ENCODE data around the gene MSMB. TPM values are rescaled to one million over a fixed set of nuclear protein-coding genes. Genes with fewer than 3 reads are reported as not detected.
"Not testable (repeated sequence)": the region's sequence is repeated elsewhere in the genome, so short reads cannot be mapped to it uniquely, and the experiment has no call there.

The MSMB gene
- total and polyA plus RNA-seq, 2 donors from 2014 or later, result not detected

DNA sequence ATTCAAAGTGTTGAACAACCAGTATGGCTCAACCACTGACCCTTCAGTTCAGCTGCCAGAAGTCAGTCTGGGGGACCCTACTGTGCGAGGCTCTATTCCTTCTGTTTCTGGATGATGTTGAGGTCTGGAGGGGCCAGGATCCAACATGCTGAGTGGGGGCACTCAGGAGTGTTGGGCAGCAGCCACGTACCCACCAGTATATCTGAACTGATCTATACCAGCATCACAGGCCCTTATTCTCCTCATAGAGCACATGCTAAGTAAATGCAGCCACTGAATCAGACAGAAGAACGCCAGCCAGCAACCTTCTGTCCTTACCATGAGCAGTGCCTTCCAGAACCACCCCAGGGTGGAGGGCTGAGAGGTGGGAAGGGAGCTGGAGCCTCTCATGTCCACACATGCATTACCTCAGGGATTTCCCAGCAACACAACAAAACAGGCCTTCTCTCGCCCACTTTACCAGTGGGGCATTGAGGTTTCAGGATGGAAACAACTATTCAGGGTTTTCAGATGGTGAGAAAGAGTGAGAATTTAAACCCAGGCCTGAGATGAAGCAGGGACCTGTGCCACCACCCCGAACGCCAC, 6.8 kb upstream of the MSMB start:
- no peak for TF ChIP-seq CTCF (IDR thresholded peaks at IDR 0.05; ENCODE audit: borderline replicate concordance, extremely low read depth, insufficient read depth)
- Histone ChIP-seq H3K9me3 (ENCODE audit: control insufficient read depth in 2 of 3, insufficient read depth in 1 of 3, low read length in 3 of 3) (peaks cover 0 to 7% (median 5%) of the 10 kb centered on the region in 3 donors), H3K9ac (ENCODE audit: low read length in 3 of 3) (no peak overlapping the region), H3K4me3 (ENCODE audit: low read length in 3 of 3) (no peak overlapping the region), H3K4me1 (ENCODE audit: control insufficient read depth in 2 of 3, insufficient read depth in 2 of 3, low read depth in 1 of 3, low read length in 3 of 3) (no peaks in the 10 kb centered on the region), H3K36me3 (ENCODE audit: control insufficient read depth in 2 of 3, insufficient read depth in 3 of 3, low read length in 3 of 3) (no peaks in the 10 kb centered on the region), H3K27me3 (ENCODE audit: control insufficient read depth, insufficient read depth, low read length) (no peaks in the 10 kb centered on the region), H3K27ac (ENCODE audit: low read depth in 2 of 2, low read length in 2 of 2) (no peak overlapping the region)
- DNase-seq, result no peak
- intact Hi-C loops (cut with DNase I), result no loop called here
- no peak for FAIRE-seq

DNA sequence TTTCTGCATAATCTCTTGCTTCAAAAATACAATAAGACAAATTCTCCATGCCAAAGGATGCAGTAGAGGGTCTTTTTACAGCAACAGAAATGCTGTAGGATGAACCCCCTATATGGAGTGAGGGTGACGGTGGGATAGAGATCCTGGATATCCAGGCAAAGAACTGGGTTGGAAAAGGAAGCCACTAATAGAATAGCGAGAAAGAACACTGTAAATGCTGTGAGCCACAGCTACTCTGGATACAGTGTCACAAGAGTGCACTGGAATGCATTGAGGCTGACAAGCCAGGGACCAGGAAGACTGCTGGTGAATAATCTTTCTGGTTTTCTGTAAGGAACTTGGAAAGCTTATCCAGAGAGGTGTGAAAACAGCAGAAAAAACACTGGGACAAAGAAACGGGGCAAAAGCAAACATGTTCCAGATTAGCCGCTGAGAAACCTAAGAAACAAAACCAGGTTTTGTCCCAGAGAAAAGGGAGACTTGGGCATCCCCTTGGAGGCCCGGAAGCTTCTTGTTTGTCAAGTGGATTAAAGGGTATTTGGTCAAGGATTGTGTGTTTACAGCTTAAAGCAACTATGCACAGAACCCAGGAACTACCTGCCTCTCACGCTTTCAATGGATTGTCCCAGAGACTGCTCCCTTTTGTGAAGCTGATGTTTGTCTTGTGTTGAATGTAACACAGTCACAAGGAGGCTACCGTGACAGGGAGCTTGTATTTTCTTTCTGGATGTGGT, 6.2 kb upstream of the MSMB start:
- intact Hi-C loops (cut with DNase I), result no loop called here
- FAIRE-seq, result no peak

DNA sequence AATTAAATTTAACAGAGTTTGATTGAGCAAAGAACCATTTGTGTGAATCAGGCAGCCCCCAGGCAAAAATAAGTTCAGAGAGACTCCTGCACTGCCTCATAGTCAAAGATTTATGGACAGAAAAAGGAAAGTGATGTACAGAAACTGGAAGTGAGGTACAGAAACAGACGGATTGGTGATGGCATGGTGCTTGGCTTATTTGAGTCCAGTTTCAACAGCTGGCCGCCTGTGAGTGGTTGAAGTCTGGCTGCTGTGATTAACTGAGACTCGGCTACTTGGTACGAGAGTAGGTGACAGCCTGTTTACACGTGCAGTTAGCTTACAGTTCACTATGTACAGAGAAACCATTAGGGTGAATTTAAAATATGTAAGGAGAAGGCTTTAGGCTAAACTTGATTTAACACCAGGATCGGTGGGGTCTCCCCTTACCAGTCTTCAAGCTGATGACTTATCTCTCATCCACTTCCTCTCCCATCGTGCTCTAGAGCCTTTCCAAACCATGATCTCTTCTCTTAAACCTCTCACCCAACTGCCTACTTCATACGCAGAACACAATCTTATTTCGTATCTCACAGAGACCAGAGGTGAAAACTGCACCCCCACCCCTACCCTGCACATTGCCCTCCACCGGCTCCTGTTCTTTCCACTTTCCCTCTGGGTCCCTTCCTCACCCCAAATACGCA, 5.0 kb upstream of the MSMB start:
- FAIRE-seq, result no peak
- Histone ChIP-seq H3K9me3 (ENCODE audit: control insufficient read depth in 2 of 3, insufficient read depth in 1 of 3, low read length in 3 of 3) (no peaks in the 10 kb centered on the region), H3K4me1 (ENCODE audit: control insufficient read depth in 2 of 3, insufficient read depth in 2 of 3, low read depth in 1 of 3, low read length in 3 of 3) (no peaks in the 10 kb centered on the region), H3K27me3 (ENCODE audit: control insufficient read depth, insufficient read depth, low read length) (no peaks in the 10 kb centered on the region), H3K36me3 (ENCODE audit: control insufficient read depth in 2 of 3, insufficient read depth in 3 of 3, low read length in 3 of 3) (no peaks in the 10 kb centered on the region), H3K9ac (ENCODE audit: low read length in 3 of 3) (no peak overlapping the region), H3K27ac (ENCODE audit: low read depth in 2 of 2, low read length in 2 of 2) (no peak overlapping the region), H3K4me3 (ENCODE audit: low read length in 3 of 3) (no peak overlapping the region)
- peak in 1 of 5 donors; percentile 30 for DNase-seq
- no peak for TF ChIP-seq CTCF (IDR thresholded peaks at IDR 0.05; ENCODE audit: borderline replicate concordance, extremely low read depth, insufficient read depth)
- intact Hi-C loops (cut with DNase I), result no loop called here

More for the DNA sequence above, 6.2 kb upstream of the MSMB start:
- DNase-seq, result no peak
- TF ChIP-seq CTCF (IDR thresholded peaks at IDR 0.05; ENCODE audit: borderline replicate concordance, extremely low read depth, insufficient read depth), result no peak
- Histone ChIP-seq H3K9ac (ENCODE audit: low read length in 3 of 3) (no peak overlapping the region), H3K9me3 (ENCODE audit: control insufficient read depth in 2 of 3, insufficient read depth in 1 of 3, low read length in 3 of 3) (peaks cover 0 to 4% (median 2%) of the 10 kb centered on the region in 3 donors), H3K27me3 (ENCODE audit: control insufficient read depth, insufficient read depth, low read length) (no peaks in the 10 kb centered on the region), H3K27ac (ENCODE audit: low read depth in 2 of 2, low read length in 2 of 2) (no peak overlapping the region), H3K4me3 (ENCODE audit: low read length in 3 of 3) (no peak overlapping the region), H3K36me3 (ENCODE audit: control insufficient read depth in 2 of 3, insufficient read depth in 3 of 3, low read length in 3 of 3) (no peaks in the 10 kb centered on the region), H3K4me1 (ENCODE audit: control insufficient read depth in 2 of 3, insufficient read depth in 2 of 3, low read depth in 1 of 3, low read length in 3 of 3) (no peaks in the 10 kb centered on the region)

DNA sequence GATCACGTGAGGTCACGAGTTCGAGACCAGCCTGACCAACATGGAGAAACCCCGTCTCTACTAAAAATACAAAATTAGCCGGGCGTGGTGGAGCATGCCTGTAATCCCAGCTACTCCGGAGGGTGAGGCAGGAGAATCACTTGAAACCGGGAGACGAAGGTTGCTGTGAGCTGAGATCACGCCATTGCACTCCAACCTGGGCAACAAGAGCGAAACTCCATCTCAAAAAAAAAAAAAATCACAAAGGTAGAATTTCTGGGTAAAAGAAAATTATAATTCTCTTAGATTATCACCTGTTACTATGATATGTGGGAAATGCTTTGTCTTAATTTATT, 3.4 kb upstream of the MSMB start:
- intact Hi-C loops (cut with DNase I); FAIRE-seq: not testable (repeated sequence)

More for the DNA sequence above, 3.4 kb upstream of the MSMB start:
- DNase-seq; H3K4me3 ChIP-seq (ENCODE audit: low read length in 3 of 3); H3K36me3 ChIP-seq (ENCODE audit: control insufficient read depth in 2 of 3, insufficient read depth in 3 of 3, low read length in 3 of 3); H3K4me1 ChIP-seq (ENCODE audit: control insufficient read depth in 2 of 3, insufficient read depth in 2 of 3, low read depth in 1 of 3, low read length in 3 of 3); H3K9me3 ChIP-seq (ENCODE audit: control insufficient read depth in 2 of 3, insufficient read depth in 1 of 3, low read length in 3 of 3); H3K27ac ChIP-seq (ENCODE audit: low read depth in 2 of 2, low read length in 2 of 2); H3K27me3 ChIP-seq (ENCODE audit: control insufficient read depth, insufficient read depth, low read length); H3K9ac ChIP-seq (ENCODE audit: low read length in 3 of 3): not testable (repeated sequence)

Measured in kidney (tissue), 14 donors.